Endothelial cell of umbilical vein (primary cell): ENCODE data around the gene PGP. TPM values are rescaled to one million over a fixed set of nuclear protein-coding genes. Genes with fewer than 3 reads are reported as not detected.

Experiments used
- BruUV-seq: library from RNA; stranded (reverse); fragments of 400-500 nt; replicated peaks from 2 replicates; lab custom pipeline; 2021; lab: Mats Ljungman, UMichigan
- CTCF ChIA-PET: fragments of 300-600, 350-600 bp; sonication (Branson Sonifier 250); formaldehyde crosslinking; loops from one replicate; lab custom pipeline; 2021; ENCODE audit warnings: antibody characterized with exemption, inconsistent platforms; lab: Charles Lee
- POLR2A ChIA-PET: fragments of 300-600, 350-600 bp; sonication (Branson Sonifier 250); formaldehyde crosslinking; loops from one replicate; lab custom pipeline; 2021; ENCODE audit warnings: antibody characterized with exemption, inconsistent platforms; lab: Charles Lee
- DNase-seq: peaks from one replicate; pipeline ENCODE4 v3.0.0-alpha.2; 2011; ENCODE audit warnings: low read depth, low spot score
- FAIRE-seq: peaks from 2 replicates; lab custom pipeline; 2011; peaks lifted over from hg19 to GRCh38; lab: Jason Lieb, UNC
- H2AFZ ChIP-seq: 2 replicates; pipeline ENCODE4 v1.6.0; 2012; ENCODE audit warnings: low read depth, low read length, control low read depth, inconsistent platforms
- H3K27ac ChIP-seq: 2 replicates; pipeline ENCODE4 v1.5.1; 2011; ENCODE audit warnings: low read depth, mild to moderate bottlenecking, control low read depth, low read length, moderate library complexity; ENCODE audit not compliant: insufficient read depth
- H3K27me3 ChIP-seq, 2 experiments: 2 replicates each; pipeline versions ENCODE4 v1.6.0 to v1.6.1; 2011; ENCODE audit warnings: low read length in 2 of 2, mixed read lengths in 1 of 2; ENCODE audit not compliant: control insufficient read depth in 2 of 2, insufficient read depth in 2 of 2
- H3K36me3 ChIP-seq, 2 experiments: 2 replicates in 1 of 2; 3 replicates in 1 of 2; pipeline ENCODE4 v1.5.1; 2011; ENCODE audit warnings: low read length in 2 of 2, mild to moderate bottlenecking in 1 of 2, moderate library complexity in 1 of 2; ENCODE audit not compliant: control insufficient read depth in 2 of 2, insufficient read depth in 2 of 2; ENCODE audit errors: extremely low read depth in 1 of 2
- H3K4me1 ChIP-seq: 3 replicates; pipeline ENCODE4 v1.5.1; 2011; ENCODE audit warnings: mild to moderate bottlenecking, low read length; ENCODE audit not compliant: control insufficient read depth, insufficient read depth; ENCODE audit errors: extremely low read depth
- H3K4me2 ChIP-seq: 2 replicates; pipeline ENCODE4 v1.6.1; 2011; ENCODE audit warnings: low read length, control low read depth, mixed read lengths; ENCODE audit not compliant: insufficient read depth
- H3K4me3 ChIP-seq, 3 experiments: fragments of 200-600 bp in 1 of 3; sonication (generic), shearing (Covaris generic) in 1 of 3; replicated peaks in 1 of 3; 2 replicates each; pipeline ENCODE4 v1.5.1; 2011 to 2016; ENCODE audit warnings: control low read depth in 3 of 3, low read length in 3 of 3, mild to moderate bottlenecking in 2 of 3, inconsistent platforms in 1 of 3, low read depth in 1 of 3, moderate library complexity in 1 of 3; ENCODE audit not compliant: insufficient read depth in 1 of 3
- H3K79me2 ChIP-seq: 2 replicates; pipeline ENCODE4 v1.6.0; 2012; ENCODE audit warnings: low read length, inconsistent platforms; ENCODE audit not compliant: control insufficient read depth, insufficient read depth
- H3K9ac ChIP-seq: replicated peaks from 2 replicates; pipeline ENCODE3; 2011; ENCODE audit warnings: low read length, control low read depth; ENCODE audit not compliant: insufficient read depth; ENCODE audit errors: extremely low read depth
- H3K9me1 ChIP-seq: replicated peaks from 3 replicates; pipeline ENCODE4 v1.6.0; 2011; ENCODE audit warnings: mild to moderate bottlenecking, low read length; ENCODE audit not compliant: control insufficient read depth, insufficient read depth; ENCODE audit errors: extremely low read depth
- H3K9me3 ChIP-seq: replicated peaks from 2 replicates; pipeline ENCODE4 v1.5.1; 2012; ENCODE audit warnings: low read length, inconsistent platforms; ENCODE audit not compliant: control insufficient read depth, insufficient read depth
- H4K20me1 ChIP-seq: replicated peaks from 2 replicates; pipeline ENCODE3; 2011; ENCODE audit warnings: mild to moderate bottlenecking, low read length; ENCODE audit not compliant: control insufficient read depth, insufficient read depth; ENCODE audit errors: extremely low read depth
- EZH2 ChIP-seq: IDR thresholded peaks from 2 replicates; pipeline ENCODE4 v1.6.1; 2012; ENCODE audit warnings: borderline replicate concordance, low read depth, mild to moderate bottlenecking, moderate library complexity, low read length, inconsistent platforms; ENCODE audit not compliant: severe bottlenecking
- FOS ChIP-seq: IDR thresholded peaks from 2 replicates; pipeline ENCODE4 v1.6.1; 2011; ENCODE audit warnings: mild to moderate bottlenecking, low read length, moderate library complexity, borderline replicate concordance; ENCODE audit not compliant: insufficient read depth
- GATA2 ChIP-seq: IDR thresholded peaks from 2 replicates; pipeline ENCODE4 v1.7.0; 2011; ENCODE audit warnings: low read depth, mild to moderate bottlenecking, moderate library complexity, mixed read lengths, low read length; ENCODE audit not compliant: insufficient read length, insufficient read depth
- MAX ChIP-seq: IDR thresholded peaks from 2 replicates; pipeline ENCODE4 v1.6.1; 2011; ENCODE audit not compliant: insufficient read depth, insufficient read length
- MYC ChIP-seq: IDR thresholded peaks from one replicate; pipeline ENCODE4 v1.6.1; 2011; ENCODE audit warnings: mild to moderate bottlenecking, low read depth, low read length
- POLR2AphosphoS5 ChIP-seq: IDR thresholded peaks from 2 replicates; pipeline ENCODE4 v1.6.1; 2012; ENCODE audit warnings: low read depth, mild to moderate bottlenecking, control low read depth, low read length, moderate library complexity; ENCODE audit not compliant: insufficient read depth
- dilution Hi-C: fragments of 300-500 bp; cut with MboI; formaldehyde crosslinking; loops from one replicate; pipeline ENCODE4 v1.15.0; 2019; ENCODE audit warnings: low sequenced_read_pairs; ENCODE audit not compliant: extremely low pct_ligation_motif_present
- intact Hi-C: fragments of 100-400 bp; cut with micrococcal nuclease; formaldehyde crosslinking; loops from one replicate; pipeline ENCODE4 v1.10.0; 2022
- polyA plus RNA-seq, 4 experiments: library from polyadenylated mRNA; depleted of rRNA in 3 of 4; stranded (reverse) in 3 of 4; unstranded in 1 of 4; fragments of >200 nt; gene quantifications; 2 replicates each; pipeline versions ENCODE4 v1.2.1 to v1.2.3, GENCODE V29; 2011 to 2012; ENCODE audit warnings: missing spikeins in 1 of 4
- total RNA-seq: library from RNA; stranded (reverse); gene quantifications from 2 replicates; pipeline ENCODE4 v1.2.3, GENCODE V29; 2021
- TF ChIP-seq, protein P1 (sequence below), 2 donors: IDR thresholded peaks; 1 replicate in 1 of 2; 2 replicates in 1 of 2; pipeline ENCODE4 v1.5.1; 2011; ENCODE audit warnings: low read length in 2 of 2, mild to moderate bottlenecking in 2 of 2, moderate library complexity in 2 of 2, control low read depth in 1 of 2, inconsistent platforms in 1 of 2, low read depth in 1 of 2; ENCODE audit not compliant: insufficient read depth in 1 of 2; ENCODE audit errors: extremely low read depth in 1 of 2

Gene PGP
- total and polyA plus RNA-seq, 2 donors (not counting 3 experiments of a cell fraction or from before 2014, with no cell fraction given): 28.5 to 29.6 TPM

DNA sequence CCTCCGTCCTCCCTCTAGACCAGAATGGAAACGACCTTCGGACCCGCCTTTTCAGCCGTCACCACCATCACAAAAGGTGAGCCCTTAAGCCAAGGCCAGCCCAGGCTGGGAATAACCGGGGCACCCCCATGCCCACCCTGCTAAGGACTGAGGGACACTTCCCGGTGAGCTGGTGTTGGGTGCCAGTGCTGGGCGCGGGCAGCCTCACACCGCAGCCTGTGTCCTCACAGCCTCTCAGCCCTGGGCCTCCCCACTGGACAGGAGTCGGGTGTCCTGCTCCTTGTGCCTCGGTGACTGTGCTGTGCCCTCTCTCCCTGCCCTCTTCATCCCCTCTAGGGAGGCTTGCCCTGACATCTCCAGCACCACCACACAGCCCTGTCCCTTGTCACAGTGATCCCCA lies 48.8 kb downstream of the PGP start:
- no TSS peak for BruUV-seq
- no peak overlapping the region for H3K4me2 ChIP-seq
- FAIRE-seq: no peak
- no peaks in the 10 kb centered on the region for H3K27me3 ChIP-seq
- no peak overlapping the region for H3K27ac ChIP-seq
- dilution Hi-C loops (loop anchor here (25.0 kb wide), 1 partner anchor 129 kb away; the partner anchor contains the start of genes NHERF2, NTHL1 and TSC2), intact Hi-C loops (no loop called here)
- H3K4me1 ChIP-seq: peaks cover 11% of the 10 kb centered on the region
- H3K36me3 ChIP-seq: peaks cover 5 to 29% of the 10 kb centered on the region in 2 experiments
- H3K9me1 ChIP-seq: no peaks in the 10 kb centered on the region
- no peaks in the 10 kb centered on the region for H3K9me3 ChIP-seq
- TF ChIP-seq FOS: no peak
- no peak for TF ChIP-seq MYC
- TF ChIP-seq, protein P1, sequence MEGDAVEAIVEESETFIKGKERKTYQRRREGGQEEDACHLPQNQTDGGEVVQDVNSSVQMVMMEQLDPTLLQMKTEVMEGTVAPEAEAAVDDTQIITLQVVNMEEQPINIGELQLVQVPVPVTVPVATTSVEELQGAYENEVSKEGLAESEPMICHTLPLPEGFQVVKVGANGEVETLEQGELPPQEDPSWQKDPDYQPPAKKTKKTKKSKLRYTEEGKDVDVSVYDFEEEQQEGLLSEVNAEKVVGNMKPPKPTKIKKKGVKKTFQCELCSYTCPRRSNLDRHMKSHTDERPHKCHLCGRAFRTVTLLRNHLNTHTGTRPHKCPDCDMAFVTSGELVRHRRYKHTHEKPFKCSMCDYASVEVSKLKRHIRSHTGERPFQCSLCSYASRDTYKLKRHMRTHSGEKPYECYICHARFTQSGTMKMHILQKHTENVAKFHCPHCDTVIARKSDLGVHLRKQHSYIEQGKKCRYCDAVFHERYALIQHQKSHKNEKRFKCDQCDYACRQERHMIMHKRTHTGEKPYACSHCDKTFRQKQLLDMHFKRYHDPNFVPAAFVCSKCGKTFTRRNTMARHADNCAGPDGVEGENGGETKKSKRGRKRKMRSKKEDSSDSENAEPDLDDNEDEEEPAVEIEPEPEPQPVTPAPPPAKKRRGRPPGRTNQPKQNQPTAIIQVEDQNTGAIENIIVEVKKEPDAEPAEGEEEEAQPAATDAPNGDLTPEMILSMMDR (IDR thresholded peaks at IDR 0.05; ENCODE audit: extremely low read depth in 1 of 2, insufficient read depth in 1 of 2, low read depth in 1 of 2, low read length in 2 of 2): no peak
- no peak for TF ChIP-seq EZH2
- TF ChIP-seq POLR2AphosphoS5: no peak
- TF ChIP-seq MAX: no peak
- TF ChIP-seq GATA2: no peak
- no peak overlapping the region for H3K9ac ChIP-seq
- peaks cover 58% of the 10 kb centered on the region for H3K79me2 ChIP-seq
- H4K20me1 ChIP-seq: no peaks in the 10 kb centered on the region
- ChIA-PET CTCF (no interaction called here), POLR2A (interaction anchor here (2.9 kb wide), 1 partner anchor 10 kb away, joined by 15 read pairs; the partner anchor contains the start of gene TRAF7)
- DNase-seq: no peak
- H3K4me3 ChIP-seq: no peak overlapping the region
- no peak overlapping the region for H2AFZ ChIP-seq
